HG03060 (cell line): Measurements from ENCODE around the gene PRM2.

Source experiments
- ATAC-seq: cut with Tn5 transposase; IDR thresholded peaks from one replicate; pipeline ENCODE4 v1.9.1; 2021; ENCODE audit warnings: low read depth, moderate number of reproducible peaks; ENCODE audit not compliant: unreplicated experiment

PRM2 gene

GRCh38 chr16:11264155-11264832 is 12.0 kb downstream of the PRM2 start:
- no peak for ATAC-seq

GRCh38 chr16:11263737-11264136 is 12.5 kb downstream of the PRM2 start:
- no peak for ATAC-seq

GRCh38 chr16:11262915-11263314 is 13.4 kb downstream of the PRM2 start:
- no peak for ATAC-seq

- no peak for ATAC-seq
These were observed 15.7 kb downstream of the PRM2 start for GRCh38 chr16:11260596-11260966.

- no peak for ATAC-seq
These were observed 16.4 kb downstream of the PRM2 start for GRCh38 chr16:11259655-11260595.

- ATAC-seq: no peak
These were observed 17.5 kb downstream of the PRM2 start for GRCh38 chr16:11258553-11259492.

GRCh38 chr16:11257131-11257938 is 18.9 kb downstream of the PRM2 start:
- ATAC-seq: no peak

GRCh38 chr16:11256661-11257130 is 19.6 kb downstream of the PRM2 start:
- no peak for ATAC-seq

GRCh38 chr16:11255737-11256660 is 20.3 kb downstream of the PRM2 start, which contains the start of gene SOCS1:
Gene SOCS1 (minus strand): TSS chr16:11256204. CDS start chr16:11255478, 726 bp downstream.
- ATAC-seq: peak; percentile 24

GRCh38 chr16:11254913-11255736 is 21.2 kb downstream of the PRM2 start:
- ATAC-seq: peak; percentile 18

- no peak for ATAC-seq
These were observed 22.0 kb downstream of the PRM2 start for GRCh38 chr16:11253995-11254912.

GRCh38 chr16:11253009-11253994 is 23.0 kb downstream of the PRM2 start:
- ATAC-seq: no peak

GRCh38 chr16:11252482-11252931 is 23.8 kb downstream of the PRM2 start:
- no peak for ATAC-seq

- no peak for ATAC-seq
These were observed 24.5 kb downstream of the PRM2 start for GRCh38 chr16:11251525-11252481.
